ENCODE results near the gene MTRF1. TPM values are rescaled to one million over a fixed set of nuclear protein-coding genes. Genes with fewer than 3 reads are reported as not detected.

The MTRF1 gene
- total RNA-seq, 2 donors from 2014 or later = 11.9 to 14.0 TPM

DNA sequence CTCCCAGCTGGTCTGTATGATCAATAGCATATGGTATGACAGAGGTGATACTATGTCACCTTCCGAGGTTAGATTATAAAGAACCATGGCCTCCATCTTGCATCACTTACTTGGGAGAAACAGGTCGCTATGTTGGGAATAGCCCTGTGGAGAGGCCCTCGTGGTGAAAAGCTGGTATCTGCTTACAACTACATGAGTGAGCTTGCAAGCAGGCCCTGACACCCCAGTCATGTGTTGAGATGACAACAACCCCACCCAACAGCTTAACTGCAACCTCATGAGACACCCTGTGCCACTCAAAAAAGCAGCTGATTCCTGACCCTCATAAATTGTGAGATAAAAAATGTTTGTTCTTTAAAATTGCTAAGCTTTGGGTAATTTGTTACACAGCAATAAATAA is 18.8 kb downstream of the MTRF1 start:
- no peak for ATAC-seq
- no peaks in the 10 kb centered on the region for H3K36me3 ChIP-seq (replicated peaks in 1 of 2; ENCODE audit: insufficient read depth in 1 of 2, low read depth in 2 of 2)
- intact Hi-C loops (cut with DNase I) = no loop called here
- H3K4me3 ChIP-seq = no peak overlapping the region
- no peaks in the 10 kb centered on the region for H3K9me3 ChIP-seq
- TF ChIP-seq, protein P1, sequence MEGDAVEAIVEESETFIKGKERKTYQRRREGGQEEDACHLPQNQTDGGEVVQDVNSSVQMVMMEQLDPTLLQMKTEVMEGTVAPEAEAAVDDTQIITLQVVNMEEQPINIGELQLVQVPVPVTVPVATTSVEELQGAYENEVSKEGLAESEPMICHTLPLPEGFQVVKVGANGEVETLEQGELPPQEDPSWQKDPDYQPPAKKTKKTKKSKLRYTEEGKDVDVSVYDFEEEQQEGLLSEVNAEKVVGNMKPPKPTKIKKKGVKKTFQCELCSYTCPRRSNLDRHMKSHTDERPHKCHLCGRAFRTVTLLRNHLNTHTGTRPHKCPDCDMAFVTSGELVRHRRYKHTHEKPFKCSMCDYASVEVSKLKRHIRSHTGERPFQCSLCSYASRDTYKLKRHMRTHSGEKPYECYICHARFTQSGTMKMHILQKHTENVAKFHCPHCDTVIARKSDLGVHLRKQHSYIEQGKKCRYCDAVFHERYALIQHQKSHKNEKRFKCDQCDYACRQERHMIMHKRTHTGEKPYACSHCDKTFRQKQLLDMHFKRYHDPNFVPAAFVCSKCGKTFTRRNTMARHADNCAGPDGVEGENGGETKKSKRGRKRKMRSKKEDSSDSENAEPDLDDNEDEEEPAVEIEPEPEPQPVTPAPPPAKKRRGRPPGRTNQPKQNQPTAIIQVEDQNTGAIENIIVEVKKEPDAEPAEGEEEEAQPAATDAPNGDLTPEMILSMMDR (IDR thresholded peaks at IDR 0.05) = no peak
- WGBS, 2 donors = 81 to 96% methylated on average over 3 of the region's 3 CpGs
- H3K27ac ChIP-seq = no peak overlapping the region
- peaks cover 6% of the 10 kb centered on the region for H3K4me1 ChIP-seq
- DNase-seq = no peak
- no peaks in the 10 kb centered on the region for H3K27me3 ChIP-seq

DNA sequence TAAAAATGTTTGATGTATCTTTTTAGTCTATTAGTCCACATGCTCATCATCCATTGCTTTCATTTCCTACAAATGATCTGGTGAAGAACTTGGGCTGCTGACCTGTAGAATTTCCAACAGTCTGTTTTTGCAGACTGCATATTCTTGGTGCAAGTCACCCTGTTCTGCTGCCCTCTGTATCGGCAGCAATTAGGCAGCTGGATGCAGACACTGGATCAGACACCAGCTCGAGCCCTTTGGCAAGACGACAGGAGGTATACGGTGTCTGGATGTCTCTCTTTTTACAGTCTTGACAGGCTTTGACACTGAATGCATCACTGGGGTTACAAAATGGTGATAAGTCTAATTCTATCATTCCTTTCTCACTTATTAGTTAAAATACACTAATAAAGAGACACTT is 21.8 kb downstream of the MTRF1 start:
- ATAC-seq = no peak
- Histone ChIP-seq H3K36me3 (replicated peaks in 1 of 2; ENCODE audit: insufficient read depth in 1 of 2, low read depth in 2 of 2) (no peaks in the 10 kb centered on the region), H3K27ac (no peak overlapping the region), H3K4me1 (peaks cover 10% of the 10 kb centered on the region), H3K9me3 (no peaks in the 10 kb centered on the region), H3K4me3 (no peak overlapping the region), H3K27me3 (no peaks in the 10 kb centered on the region)
- intact Hi-C loops (cut with DNase I) = no loop called here
- 88 to 100% methylated on average over 4 of the region's 4 CpGs for WGBS, 2 donors
- TF ChIP-seq, protein P1 (IDR thresholded peaks at IDR 0.05) = no peak
- TF ChIP-seq POLR2A (IDR thresholded peaks at IDR 0.05) = no peak
- no peak for DNase-seq

DNA sequence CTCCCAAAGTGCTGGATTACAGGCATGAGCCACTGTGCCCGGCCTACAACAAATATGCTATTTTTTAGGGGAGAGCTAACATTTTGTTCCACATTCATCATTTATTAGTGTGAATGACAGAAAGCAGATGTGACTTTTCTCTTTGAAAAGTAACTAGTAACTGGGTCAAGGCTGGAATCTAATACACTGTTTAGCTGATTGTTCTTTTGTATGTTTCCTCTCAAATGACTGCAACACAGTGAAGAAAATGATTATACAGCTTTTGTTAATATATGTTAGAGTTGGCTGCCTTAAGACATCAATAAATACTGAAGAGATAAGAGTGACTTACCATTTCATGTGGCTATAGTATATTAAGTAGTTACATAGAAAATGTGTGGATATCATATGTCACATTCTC is 27.0 kb downstream of the MTRF1 start:
- DNase-seq = peak in 3 of 4 donors; percentile 24 to 29 (median 24)
- intact Hi-C loops (cut with DNase I) = no loop called here
- peak overlapping the region; percentile 59 to 81 (median 68) for H3K27ac ChIP-seq
- no peaks in the 10 kb centered on the region for H3K9me3 ChIP-seq
- ATAC-seq = peak; percentile 43
- 7 to 13% methylated on average over 1 of the region's 1 CpG for WGBS, 2 donors
- H3K4me3 ChIP-seq = no peak overlapping the region
- TF ChIP-seq, protein P1 (IDR thresholded peaks at IDR 0.05) = no peak
- no peak for TF ChIP-seq POLR2A (IDR thresholded peaks at IDR 0.05)
- H3K27me3 ChIP-seq = no peaks in the 10 kb centered on the region
- no peaks in the 10 kb centered on the region for H3K36me3 ChIP-seq (replicated peaks in 1 of 2; ENCODE audit: insufficient read depth in 1 of 2, low read depth in 2 of 2)
- H3K4me1 ChIP-seq = peaks cover 40% of the 10 kb centered on the region

- Histone ChIP-seq H3K36me3 (replicated peaks in 1 of 2; ENCODE audit: insufficient read depth in 1 of 2, low read depth in 2 of 2) (no peaks in the 10 kb centered on the region), H3K4me3 (no peak overlapping the region), H3K4me1 (peaks cover 53% of the 10 kb centered on the region), H3K9me3 (no peaks in the 10 kb centered on the region), H3K27ac (peak overlapping the region; percentile 34 to 92 (median 87)), H3K27me3 (no peaks in the 10 kb centered on the region)
- ATAC-seq (peak; percentile 57), DNase-seq (no peak)
- TF ChIP-seq, protein P1 (IDR thresholded peaks at IDR 0.05) = no peak
- TF ChIP-seq POLR2A (IDR thresholded peaks at IDR 0.05) = no peak
- 53 to 62% methylated on average over 4 of the region's 4 CpGs for WGBS, 2 donors
- intact Hi-C loops (cut with DNase I) = no loop called here
Observed at GRCh38 chr13:41232578-41233480, 30.5 kb downstream of the MTRF1 start.

All from body of pancreas (tissue), 4 donors.